Measurements from ENCODE around the gene SRPK3. TPM values are rescaled to one million over a fixed set of nuclear protein-coding genes. Genes with fewer than 3 reads are reported as not detected.
"Not testable (repeated sequence)": the region's sequence is repeated elsewhere in the genome, so short reads cannot be mapped to it uniquely, and the experiment has no call there.

The SRPK3 gene
- total RNA-seq, 1 donor from 2014 or later: 0.18 TPM

- Mint-ChIP-seq H3K9me3 (ENCODE audit: unreplicated experiment) (no peaks in the 10 kb centered on the region), H3K4me1 (ENCODE audit: unreplicated experiment) (peaks cover 5% of the 10 kb centered on the region), H3K27me3 (ENCODE audit: unreplicated experiment) (peaks cover 2% of the 10 kb centered on the region), H3K4me3 (ENCODE audit: unreplicated experiment) (no peak overlapping the region), H3K27ac (ENCODE audit: unreplicated experiment) (no peak overlapping the region), H3K36me3 (ENCODE audit: low read depth, unreplicated experiment) (peaks cover 14% of the 10 kb centered on the region)
- TF ChIP-seq, protein P1, sequence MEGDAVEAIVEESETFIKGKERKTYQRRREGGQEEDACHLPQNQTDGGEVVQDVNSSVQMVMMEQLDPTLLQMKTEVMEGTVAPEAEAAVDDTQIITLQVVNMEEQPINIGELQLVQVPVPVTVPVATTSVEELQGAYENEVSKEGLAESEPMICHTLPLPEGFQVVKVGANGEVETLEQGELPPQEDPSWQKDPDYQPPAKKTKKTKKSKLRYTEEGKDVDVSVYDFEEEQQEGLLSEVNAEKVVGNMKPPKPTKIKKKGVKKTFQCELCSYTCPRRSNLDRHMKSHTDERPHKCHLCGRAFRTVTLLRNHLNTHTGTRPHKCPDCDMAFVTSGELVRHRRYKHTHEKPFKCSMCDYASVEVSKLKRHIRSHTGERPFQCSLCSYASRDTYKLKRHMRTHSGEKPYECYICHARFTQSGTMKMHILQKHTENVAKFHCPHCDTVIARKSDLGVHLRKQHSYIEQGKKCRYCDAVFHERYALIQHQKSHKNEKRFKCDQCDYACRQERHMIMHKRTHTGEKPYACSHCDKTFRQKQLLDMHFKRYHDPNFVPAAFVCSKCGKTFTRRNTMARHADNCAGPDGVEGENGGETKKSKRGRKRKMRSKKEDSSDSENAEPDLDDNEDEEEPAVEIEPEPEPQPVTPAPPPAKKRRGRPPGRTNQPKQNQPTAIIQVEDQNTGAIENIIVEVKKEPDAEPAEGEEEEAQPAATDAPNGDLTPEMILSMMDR (IDR thresholded peaks at IDR 0.05; ENCODE audit: unreplicated experiment): no peak
- no peak for DNase-seq (ENCODE audit: low spot score)
These were observed 42.7 kb upstream of the SRPK3 start for GRCh38 chrX:153738056-153738605.

DNA sequence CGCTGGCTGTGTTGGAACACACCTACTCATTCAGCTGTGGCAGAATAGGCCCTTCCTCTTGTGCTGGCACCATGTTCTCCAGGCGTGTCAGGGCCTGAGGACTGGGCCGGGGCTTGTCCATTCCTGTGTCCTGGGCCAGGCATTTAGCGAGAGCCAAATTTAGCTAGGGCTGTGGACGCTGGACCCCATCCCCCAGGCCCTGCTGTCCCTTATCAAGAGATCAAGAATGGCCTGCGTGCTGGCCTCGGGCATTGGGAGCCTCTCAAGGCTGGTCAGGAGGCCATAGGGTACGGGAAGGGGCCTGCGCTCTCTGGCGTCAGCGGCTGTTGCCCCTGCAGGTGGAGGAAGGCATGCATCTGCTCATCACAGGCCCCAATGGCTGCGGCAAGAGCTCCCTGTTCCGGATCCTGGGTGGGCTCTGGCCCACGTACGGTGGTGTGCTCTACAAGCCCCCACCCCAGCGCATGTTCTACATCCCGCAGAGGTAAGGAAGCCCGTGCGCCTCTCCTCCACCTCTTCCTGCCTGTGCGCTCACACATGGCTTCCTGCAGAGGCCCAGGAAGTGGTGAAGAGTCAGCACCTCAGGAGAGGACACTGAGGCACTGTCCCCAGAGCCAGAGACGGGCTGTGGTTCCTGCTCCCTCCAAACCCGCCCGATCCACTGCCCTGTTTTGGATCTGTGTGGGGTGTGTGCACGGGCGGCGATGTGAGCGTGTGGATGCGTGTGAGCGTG is 40.9 kb upstream of the SRPK3 start:
- Mint-ChIP-seq H3K27ac (ENCODE audit: unreplicated experiment) (no peak overlapping the region), H3K4me1 (ENCODE audit: unreplicated experiment) (peaks cover 5% of the 10 kb centered on the region), H3K4me3 (ENCODE audit: unreplicated experiment) (no peak overlapping the region), H3K36me3 (ENCODE audit: low read depth, unreplicated experiment) (peaks cover 9% of the 10 kb centered on the region), H3K9me3 (ENCODE audit: unreplicated experiment) (no peaks in the 10 kb centered on the region), H3K27me3 (ENCODE audit: unreplicated experiment) (peaks cover 2% of the 10 kb centered on the region)
- TF ChIP-seq, protein P1 (IDR thresholded peaks at IDR 0.05; ENCODE audit: unreplicated experiment): no peak
- no peak for DNase-seq (ENCODE audit: low spot score)

- Mint-ChIP-seq H3K27me3 (ENCODE audit: unreplicated experiment) (no peaks in the 10 kb centered on the region), H3K4me1 (ENCODE audit: unreplicated experiment) (peaks cover under 1% of the 10 kb centered on the region), H3K4me3 (ENCODE audit: unreplicated experiment) (no peak overlapping the region), H3K36me3 (ENCODE audit: low read depth, unreplicated experiment) (peaks cover 4% of the 10 kb centered on the region), H3K27ac (ENCODE audit: unreplicated experiment) (no peak overlapping the region), H3K9me3 (ENCODE audit: unreplicated experiment) (no peaks in the 10 kb centered on the region)
- no peak for DNase-seq (ENCODE audit: low spot score)
- TF ChIP-seq, protein P1 (IDR thresholded peaks at IDR 0.05; ENCODE audit: unreplicated experiment): no peak
These were observed 40.1 kb upstream of the SRPK3 start for GRCh38 chrX:153740631-153741222.

- DNase-seq (ENCODE audit: low spot score): no peak
- H3K36me3 Mint-ChIP-seq (ENCODE audit: low read depth, unreplicated experiment): peaks cover 3% of the 10 kb centered on the region
- H3K4me3 Mint-ChIP-seq (ENCODE audit: unreplicated experiment): no peak overlapping the region
- H3K9me3 Mint-ChIP-seq (ENCODE audit: unreplicated experiment): no peaks in the 10 kb centered on the region
- no peaks in the 10 kb centered on the region for H3K4me1 Mint-ChIP-seq (ENCODE audit: unreplicated experiment)
- TF ChIP-seq, protein P1 (IDR thresholded peaks at IDR 0.05; ENCODE audit: unreplicated experiment): no peak
- no peak overlapping the region for H3K27ac Mint-ChIP-seq (ENCODE audit: unreplicated experiment)
- no peaks in the 10 kb centered on the region for H3K27me3 Mint-ChIP-seq (ENCODE audit: unreplicated experiment)
These were observed 39.4 kb upstream of the SRPK3 start for GRCh38 chrX:153741446-153741845.

DNA sequence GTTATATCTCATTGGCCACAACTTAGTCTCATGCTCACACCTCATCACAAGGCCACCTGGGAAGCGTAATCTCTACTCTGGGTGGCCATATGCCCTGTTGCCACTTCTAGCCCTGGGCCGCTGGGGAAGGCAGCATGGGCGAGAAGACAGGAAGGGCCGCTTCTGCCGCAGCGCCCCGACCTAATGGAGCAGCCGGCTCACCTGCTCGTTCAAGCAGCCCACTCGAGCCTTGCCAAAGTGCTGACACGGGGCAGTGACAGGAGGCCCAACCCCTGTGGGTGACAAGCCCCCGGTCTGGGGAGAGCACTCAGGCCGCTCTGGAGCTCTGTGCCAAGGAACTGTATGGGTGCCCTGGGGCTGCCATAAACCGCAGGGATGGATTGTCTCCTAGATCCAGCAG is 38.7 kb upstream of the SRPK3 start:
- H3K9me3 Mint-ChIP-seq (ENCODE audit: unreplicated experiment); H3K36me3 Mint-ChIP-seq (ENCODE audit: low read depth, unreplicated experiment); H3K4me3 Mint-ChIP-seq (ENCODE audit: unreplicated experiment); H3K27me3 Mint-ChIP-seq (ENCODE audit: unreplicated experiment); DNase-seq (ENCODE audit: low spot score); H3K27ac Mint-ChIP-seq (ENCODE audit: unreplicated experiment); H3K4me1 Mint-ChIP-seq (ENCODE audit: unreplicated experiment): not testable (repeated sequence)

DNA sequence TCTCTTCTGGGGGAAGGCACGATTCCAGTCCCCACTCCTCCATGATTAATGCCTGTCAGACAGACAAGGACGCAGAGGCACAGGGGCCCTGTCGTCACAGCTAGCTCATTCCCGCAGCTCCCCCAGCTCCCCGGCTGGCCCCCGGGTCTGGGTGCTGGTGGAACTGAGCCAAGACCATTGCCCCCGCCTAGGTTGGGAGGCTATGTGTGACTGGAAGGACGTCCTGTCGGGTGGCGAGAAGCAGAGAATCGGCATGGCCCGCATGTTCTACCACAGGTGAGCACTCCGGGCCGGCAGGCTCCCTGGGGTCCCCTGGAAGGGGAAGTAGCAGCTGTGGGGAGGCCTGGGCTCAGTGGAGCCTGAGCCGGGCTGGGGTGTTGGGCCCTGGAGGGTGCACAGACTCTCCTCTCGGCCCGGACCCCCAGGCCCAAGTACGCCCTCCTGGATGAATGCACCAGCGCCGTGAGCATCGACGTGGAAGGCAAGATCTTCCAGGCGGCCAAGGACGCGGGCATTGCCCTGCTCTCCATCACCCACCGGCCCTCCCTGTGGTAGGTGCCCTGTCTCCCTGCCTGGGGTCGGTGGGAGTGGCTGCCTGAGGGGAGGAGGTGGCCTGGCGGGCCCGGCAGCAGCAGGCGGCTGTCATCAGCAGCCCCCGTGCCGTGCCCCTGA is 37.9 kb upstream of the SRPK3 start:
- not testable (repeated sequence) for H3K9me3 Mint-ChIP-seq (ENCODE audit: unreplicated experiment); H3K4me3 Mint-ChIP-seq (ENCODE audit: unreplicated experiment); H3K27ac Mint-ChIP-seq (ENCODE audit: unreplicated experiment); DNase-seq (ENCODE audit: low spot score); H3K4me1 Mint-ChIP-seq (ENCODE audit: unreplicated experiment); H3K36me3 Mint-ChIP-seq (ENCODE audit: low read depth, unreplicated experiment); H3K27me3 Mint-ChIP-seq (ENCODE audit: unreplicated experiment)

DNA sequence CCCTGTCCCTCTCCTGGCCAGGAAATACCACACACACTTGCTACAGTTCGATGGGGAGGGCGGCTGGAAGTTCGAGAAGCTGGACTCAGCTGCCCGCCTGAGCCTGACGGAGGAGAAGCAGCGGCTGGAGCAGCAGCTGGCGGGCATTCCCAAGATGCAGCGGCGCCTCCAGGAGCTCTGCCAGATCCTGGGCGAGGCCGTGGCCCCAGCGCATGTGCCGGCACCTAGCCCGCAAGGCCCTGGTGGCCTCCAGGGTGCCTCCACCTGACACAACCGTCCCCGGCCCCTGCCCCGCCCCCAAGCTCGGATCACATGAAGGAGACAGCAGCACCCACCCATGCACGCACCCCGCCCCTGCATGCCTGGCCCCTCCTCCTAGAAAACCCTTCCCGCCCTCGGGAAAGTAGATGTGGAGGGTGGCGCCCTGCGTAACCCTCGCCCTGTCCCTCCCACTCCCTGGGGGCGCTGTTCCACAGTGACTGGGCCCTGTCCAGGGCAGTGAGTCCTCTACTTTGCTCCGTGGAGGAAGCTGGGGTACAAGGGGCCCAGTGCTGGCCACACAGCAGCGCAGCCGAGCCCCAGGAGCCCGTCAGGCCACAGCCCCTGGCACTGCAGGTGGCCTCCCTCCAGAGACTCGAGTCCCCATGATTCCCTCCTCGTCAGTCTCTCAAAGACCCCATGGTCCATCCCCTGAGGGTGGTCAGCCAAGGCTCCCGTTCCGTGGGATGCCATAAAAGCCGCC is 37.2 kb upstream of the SRPK3 start:
- H3K36me3 Mint-ChIP-seq (ENCODE audit: low read depth, unreplicated experiment); H3K27me3 Mint-ChIP-seq (ENCODE audit: unreplicated experiment); H3K27ac Mint-ChIP-seq (ENCODE audit: unreplicated experiment); H3K9me3 Mint-ChIP-seq (ENCODE audit: unreplicated experiment); DNase-seq (ENCODE audit: low spot score); H3K4me1 Mint-ChIP-seq (ENCODE audit: unreplicated experiment); H3K4me3 Mint-ChIP-seq (ENCODE audit: unreplicated experiment): not testable (repeated sequence)

All from endothelial cell (in vitro differentiated cells).